ENCODE results near the gene PTGS1. TPM values are rescaled to one million over a fixed set of nuclear protein-coding genes. Genes with fewer than 3 reads are reported as not detected.

PTGS1 gene
- total RNA-seq, 4 donors from 2014 or later: 15.8 to 154 (median 46.4) TPM

GRCh38 chr9:122420315-122420714, 49.5 kb downstream of the PTGS1 start:
- Histone ChIP-seq H3K36me3 (no peaks in the 10 kb centered on the region), H3K4me3 (no peak overlapping the region), H3K4me1 (no peaks in the 10 kb centered on the region), H3K27me3 (no peaks in the 10 kb centered on the region), H3K27ac (no peak overlapping the region), H3K9me3 (no peaks in the 10 kb centered on the region)
- ATAC-seq: no peak
- no peak for TF ChIP-seq CTCF (IDR thresholded peaks at IDR 0.05)
- no peak for TF ChIP-seq POLR2AphosphoS5 (IDR thresholded peaks at IDR 0.05)
- no peak for TF ChIP-seq EP300 (IDR thresholded peaks at IDR 0.05)
- no peak for TF ChIP-seq POLR2A (IDR thresholded peaks at IDR 0.05)
- 82% methylated on average over 3 of the region's 3 CpGs; no CpG with 5 or more reads in 1 of the 2 donors for WGBS, 2 donors (ENCODE audit: low coverage in 1 of 2)

- 38 to 41% methylated on average over 1 to 2 of the region's 2 CpGs for WGBS, 2 donors (ENCODE audit: low coverage in 1 of 2)
- no peak for TF ChIP-seq POLR2AphosphoS5 (IDR thresholded peaks at IDR 0.05)
- no peak for TF ChIP-seq POLR2A (IDR thresholded peaks at IDR 0.05)
- no peak for TF ChIP-seq EP300 (IDR thresholded peaks at IDR 0.05)
- no peak for TF ChIP-seq CTCF (IDR thresholded peaks at IDR 0.05)
- no peaks in the 10 kb centered on the region for H3K4me1 ChIP-seq
These were observed 54.3 kb downstream of the PTGS1 start for GRCh38 chr9:122425087-122425486.

GRCh38 chr9:122426723-122427122, 55.9 kb downstream of the PTGS1 start:
- no peak for TF ChIP-seq EP300 (IDR thresholded peaks at IDR 0.05)
- TF ChIP-seq POLR2AphosphoS5 (IDR thresholded peaks at IDR 0.05): no peak
- TF ChIP-seq CTCF (IDR thresholded peaks at IDR 0.05): no peak
- TF ChIP-seq POLR2A (IDR thresholded peaks at IDR 0.05): no peak
- H3K9me3 ChIP-seq: peaks cover 0 to 4% (median 0%) of the 10 kb centered on the region in 3 donors
- no peaks in the 10 kb centered on the region for H3K27me3 ChIP-seq
- 51 to 91% methylated on average over 3 of the region's 3 CpGs for WGBS, 2 donors (ENCODE audit: low coverage in 1 of 2)
- H3K4me1 ChIP-seq: no peaks in the 10 kb centered on the region
- no peak overlapping the region for H3K4me3 ChIP-seq
- no peak for ATAC-seq
- H3K36me3 ChIP-seq: no peaks in the 10 kb centered on the region
- no peak overlapping the region for H3K27ac ChIP-seq

More at GRCh38 chr9:122425087-122425486, 54.3 kb downstream of the PTGS1 start:
- Histone ChIP-seq H3K9me3 (no peaks in the 10 kb centered on the region), H3K27ac (no peak overlapping the region), H3K27me3 (no peaks in the 10 kb centered on the region), H3K36me3 (no peaks in the 10 kb centered on the region), H3K4me3 (no peak overlapping the region)
- no peak for ATAC-seq

DNA sequence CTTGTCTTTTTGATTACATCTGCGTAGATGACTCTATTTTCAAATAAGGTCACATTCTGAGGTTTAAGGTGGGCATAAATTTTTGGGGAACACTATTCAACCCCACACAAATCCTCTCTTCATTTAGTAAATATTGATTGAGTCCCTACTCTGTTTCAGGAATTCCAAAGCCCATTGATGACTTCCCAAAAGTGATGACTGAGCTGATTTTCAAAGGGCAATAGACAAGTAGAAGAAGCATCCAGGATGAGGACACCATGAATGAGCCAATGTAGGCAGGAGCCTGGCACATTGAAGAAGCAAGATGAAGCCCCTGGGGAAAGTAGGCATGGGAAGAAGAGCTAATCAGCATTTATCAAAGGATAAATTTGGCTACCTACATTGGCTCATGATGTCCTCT, 71.7 kb downstream of the PTGS1 start:
- TF ChIP-seq POLR2AphosphoS5 (IDR thresholded peaks at IDR 0.05) (no peak), EP300 (IDR thresholded peaks at IDR 0.05) (no peak), CTCF (IDR thresholded peaks at IDR 0.05) (no peak), POLR2A (IDR thresholded peaks at IDR 0.05) (no peak)
- H3K9me3 ChIP-seq: no peaks in the 10 kb centered on the region
- WGBS, 2 donors (ENCODE audit: low coverage in 1 of 2): 80 to 88% methylated on average over 1 of the region's 1 CpG
- no peak overlapping the region for H3K4me3 ChIP-seq
- H3K4me1 ChIP-seq: no peaks in the 10 kb centered on the region
- no peaks in the 10 kb centered on the region for H3K36me3 ChIP-seq
- ATAC-seq: no peak
- H3K27me3 ChIP-seq: no peaks in the 10 kb centered on the region
- H3K27ac ChIP-seq: no peak overlapping the region

- Histone ChIP-seq H3K27ac (no peak overlapping the region), H3K36me3 (no peaks in the 10 kb centered on the region), H3K9me3 (no peaks in the 10 kb centered on the region), H3K4me3 (no peak overlapping the region), H3K27me3 (no peaks in the 10 kb centered on the region), H3K4me1 (no peaks in the 10 kb centered on the region)
- TF ChIP-seq POLR2AphosphoS5 (IDR thresholded peaks at IDR 0.05) (no peak), POLR2A (IDR thresholded peaks at IDR 0.05) (no peak), CTCF (IDR thresholded peaks at IDR 0.05) (no peak), EP300 (IDR thresholded peaks at IDR 0.05) (no peak)
- ATAC-seq: peak; percentile 63
- WGBS, 2 donors (ENCODE audit: low coverage in 1 of 2): 61 to 100% methylated on average over 3 to 5 of the region's 5 CpGs
These were observed 73.4 kb downstream of the PTGS1 start for GRCh38 chr9:122444041-122444733.

Measured in gastroesophageal sphincter (tissue), 4 donors.